HG02798 (cell line): ENCODE measurements around the gene CDC42EP3.

ENCODE experiments used
- ATAC-seq: cut with Tn5 transposase; IDR thresholded peaks from one replicate; pipeline ENCODE4 v1.9.1; 2021; ENCODE audit warnings: mild to moderate bottlenecking; ENCODE audit not compliant: unreplicated experiment, poor library complexity

The CDC42EP3 gene

GRCh38 chr2:37638973-37639372, 32.5 kb downstream of the CDC42EP3 start:
- ATAC-seq: no peak

- ATAC-seq: no peak
Measured at GRCh38 chr2:37637985-37638384, 33.5 kb downstream of the CDC42EP3 start.

- no peak for ATAC-seq
Measured at GRCh38 chr2:37637190-37637860, 34.1 kb downstream of the CDC42EP3 start.

- no peak for ATAC-seq
Measured at GRCh38 chr2:37636381-37637066, 34.9 kb downstream of the CDC42EP3 start.

GRCh38 chr2:37635504-37636380, 35.7 kb downstream of the CDC42EP3 start:
- peak; percentile 76 for ATAC-seq

GRCh38 chr2:37634914-37635503, 36.4 kb downstream of the CDC42EP3 start:
- ATAC-seq: peak; percentile 13

GRCh38 chr2:37633845-37634244, 37.6 kb downstream of the CDC42EP3 start:
- ATAC-seq: no peak

GRCh38 chr2:37633234-37633633, 38.2 kb downstream of the CDC42EP3 start:
- ATAC-seq: no peak

- no peak for ATAC-seq
Measured at GRCh38 chr2:37632310-37632709, 39.1 kb downstream of the CDC42EP3 start.

- ATAC-seq: no peak
Measured at GRCh38 chr2:37631698-37632097, 39.7 kb downstream of the CDC42EP3 start.

- no peak for ATAC-seq
Measured at GRCh38 chr2:37631292-37631691, 40.1 kb downstream of the CDC42EP3 start.

- no peak for ATAC-seq
Measured at GRCh38 chr2:37630776-37631175, 40.7 kb downstream of the CDC42EP3 start.

GRCh38 chr2:37630301-37630700, 41.1 kb downstream of the CDC42EP3 start:
- ATAC-seq: no peak

- ATAC-seq: no peak
Measured at GRCh38 chr2:37629529-37629928, 41.9 kb downstream of the CDC42EP3 start.

GRCh38 chr2:37627710-37628109, 43.7 kb downstream of the CDC42EP3 start:
- no peak for ATAC-seq

GRCh38 chr2:37625796-37626571, 45.5 kb downstream of the CDC42EP3 start:
- ATAC-seq: peak; percentile 47

GRCh38 chr2:37625156-37625555, 46.3 kb downstream of the CDC42EP3 start:
- ATAC-seq: no peak

- ATAC-seq: peak; percentile 78
Measured at GRCh38 chr2:37623971-37624900, 47.2 kb downstream of the CDC42EP3 start.

GRCh38 chr2:37623406-37623805, 48.0 kb downstream of the CDC42EP3 start:
- no peak for ATAC-seq
